Activated CD8-positive, alpha-beta T cell treated with anti-CD3 and anti-CD28 coated beads for 36 hours (primary cell): ENCODE data around the gene LAMB1. TPM values are rescaled to one million over a fixed set of nuclear protein-coding genes. Genes with fewer than 3 reads are reported as not detected.

ENCODE experiments used
- ATAC-seq: fragments of 200-7000 bp; cut with Tn5 transposase; one replicate; pipeline ENCODE4 v1.10.0; 2021; ENCODE audit warnings: mild to moderate bottlenecking, moderate library complexity
- CTCF ChIA-PET: fragments of 350-600 bp; sonication (Branson Sonifier 250); formaldehyde crosslinking; loops from one replicate; lab custom pipeline; 2021; ENCODE audit warnings: antibody characterized with exemption; lab: Charles Lee
- POLR2A ChIA-PET: fragments of 350-600 bp; sonication (Branson Sonifier 250); formaldehyde crosslinking; loops from one replicate; lab custom pipeline; 2021; ENCODE audit warnings: antibody characterized with exemption; lab: Charles Lee
- DNase-seq: peaks from one replicate; pipeline ENCODE4 v3.0.0-alpha.2; 2020
- H3K27ac Mint-ChIP-seq: one replicate; pipeline ENCODE4 v1.8.0; 2021; ENCODE audit warnings: mild to moderate bottlenecking, mixed read lengths
- H3K27me3 Mint-ChIP-seq: one replicate; pipeline ENCODE4 v1.8.0; 2021; ENCODE audit warnings: mixed read lengths
- H3K36me3 Mint-ChIP-seq: one replicate; pipeline ENCODE4 v1.8.0; 2021; ENCODE audit warnings: low read depth, mixed read lengths
- H3K4me1 Mint-ChIP-seq: one replicate; pipeline ENCODE4 v1.8.0; 2021; ENCODE audit warnings: low read depth, mixed read lengths
- H3K4me3 Mint-ChIP-seq: one replicate; pipeline ENCODE4 v1.8.0; 2021; ENCODE audit warnings: mild to moderate bottlenecking, moderate library complexity, mixed read lengths
- H3K9me3 Mint-ChIP-seq: one replicate; pipeline ENCODE4 v1.8.0; 2021; ENCODE audit warnings: mixed read lengths
- intact Hi-C: fragments of 100-400 bp; cut with micrococcal nuclease; formaldehyde crosslinking; loops from one replicate; pipeline ENCODE4 v1.10.0; 2022
- total RNA-seq, 2 experiments: library from RNA; stranded (reverse); gene quantifications; one replicate each; pipeline ENCODE4 v1.2.3, GENCODE V29; 2021
- TF ChIP-seq, protein P1 (sequence below): fragments of 200-600 bp; IDR thresholded peaks from one replicate; pipeline ENCODE4 v1.8.0; 2022; ENCODE audit warnings: antibody characterized with exemption, mild to moderate bottlenecking

LAMB1 gene
- total RNA-seq, 2 experiments from 2014 or later: 0.20 to 0.36 TPM

DNA sequence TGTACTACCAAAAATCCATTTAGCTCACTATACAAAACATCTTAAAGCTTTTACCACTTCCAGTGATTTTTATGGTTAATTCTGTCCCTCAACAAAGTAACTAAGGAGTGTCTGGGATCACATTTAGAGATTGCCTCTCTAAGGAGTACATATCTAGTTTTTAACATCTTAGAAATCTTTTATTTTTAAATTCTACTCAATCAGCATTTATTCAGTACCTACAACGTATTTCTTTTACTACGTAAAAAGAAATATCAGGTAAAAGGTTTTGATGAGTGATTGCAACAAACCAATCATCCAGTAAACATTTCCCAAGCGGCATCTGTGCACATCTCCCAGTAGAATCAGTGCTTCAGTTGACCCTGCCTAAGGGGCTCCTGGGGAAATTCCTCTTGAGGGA lies 31.9 kb downstream of the LAMB1 start:
- peaks cover 1% of the 10 kb centered on the region for H3K27me3 Mint-ChIP-seq
- H3K27ac Mint-ChIP-seq: no peak overlapping the region
- no peak for DNase-seq
- intact Hi-C loops: no loop called here
- H3K4me1 Mint-ChIP-seq: no peaks in the 10 kb centered on the region
- no peak for ATAC-seq
- no peak overlapping the region for H3K4me3 Mint-ChIP-seq
- no peaks in the 10 kb centered on the region for H3K9me3 Mint-ChIP-seq
- CTCF ChIA-PET: no interaction called here
- no peaks in the 10 kb centered on the region for H3K36me3 Mint-ChIP-seq
- POLR2A ChIA-PET: interaction anchor here (1.4 kb wide), 1 partner anchor 12 kb away, joined by 3 read pairs; no protein-coding TSS in a partner anchor
- TF ChIP-seq, protein P1, sequence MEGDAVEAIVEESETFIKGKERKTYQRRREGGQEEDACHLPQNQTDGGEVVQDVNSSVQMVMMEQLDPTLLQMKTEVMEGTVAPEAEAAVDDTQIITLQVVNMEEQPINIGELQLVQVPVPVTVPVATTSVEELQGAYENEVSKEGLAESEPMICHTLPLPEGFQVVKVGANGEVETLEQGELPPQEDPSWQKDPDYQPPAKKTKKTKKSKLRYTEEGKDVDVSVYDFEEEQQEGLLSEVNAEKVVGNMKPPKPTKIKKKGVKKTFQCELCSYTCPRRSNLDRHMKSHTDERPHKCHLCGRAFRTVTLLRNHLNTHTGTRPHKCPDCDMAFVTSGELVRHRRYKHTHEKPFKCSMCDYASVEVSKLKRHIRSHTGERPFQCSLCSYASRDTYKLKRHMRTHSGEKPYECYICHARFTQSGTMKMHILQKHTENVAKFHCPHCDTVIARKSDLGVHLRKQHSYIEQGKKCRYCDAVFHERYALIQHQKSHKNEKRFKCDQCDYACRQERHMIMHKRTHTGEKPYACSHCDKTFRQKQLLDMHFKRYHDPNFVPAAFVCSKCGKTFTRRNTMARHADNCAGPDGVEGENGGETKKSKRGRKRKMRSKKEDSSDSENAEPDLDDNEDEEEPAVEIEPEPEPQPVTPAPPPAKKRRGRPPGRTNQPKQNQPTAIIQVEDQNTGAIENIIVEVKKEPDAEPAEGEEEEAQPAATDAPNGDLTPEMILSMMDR: no peak

DNA sequence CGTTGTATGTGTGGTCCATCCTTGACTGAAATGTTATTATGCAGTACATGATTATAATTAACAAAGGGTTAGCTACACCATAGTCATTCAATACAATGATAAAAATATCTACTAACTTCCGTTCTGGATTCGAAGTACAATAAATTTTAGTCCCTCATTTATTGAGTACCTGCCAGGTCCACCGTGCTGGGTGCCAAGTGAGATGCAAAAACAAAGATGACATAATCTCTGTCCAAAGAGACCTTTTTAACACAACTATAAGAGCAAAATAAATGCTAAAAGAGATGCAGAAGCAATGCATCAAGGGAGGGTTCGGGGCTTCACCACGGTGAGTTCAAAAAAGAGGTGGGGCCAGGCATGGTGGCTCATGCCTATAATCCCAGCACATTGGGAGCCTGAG lies 33.1 kb downstream of the LAMB1 start:
- peaks cover 1% of the 10 kb centered on the region for H3K27me3 Mint-ChIP-seq
- intact Hi-C loops: no loop called here
- ChIA-PET POLR2A (no interaction called here), CTCF (no interaction called here)
- TF ChIP-seq, protein P1: no peak
- no peak overlapping the region for H3K27ac Mint-ChIP-seq
- DNase-seq (no peak), ATAC-seq (no peak)
- H3K36me3 Mint-ChIP-seq: no peaks in the 10 kb centered on the region
- H3K9me3 Mint-ChIP-seq: no peaks in the 10 kb centered on the region
- H3K4me1 Mint-ChIP-seq: no peaks in the 10 kb centered on the region
- H3K4me3 Mint-ChIP-seq: no peak overlapping the region

DNA sequence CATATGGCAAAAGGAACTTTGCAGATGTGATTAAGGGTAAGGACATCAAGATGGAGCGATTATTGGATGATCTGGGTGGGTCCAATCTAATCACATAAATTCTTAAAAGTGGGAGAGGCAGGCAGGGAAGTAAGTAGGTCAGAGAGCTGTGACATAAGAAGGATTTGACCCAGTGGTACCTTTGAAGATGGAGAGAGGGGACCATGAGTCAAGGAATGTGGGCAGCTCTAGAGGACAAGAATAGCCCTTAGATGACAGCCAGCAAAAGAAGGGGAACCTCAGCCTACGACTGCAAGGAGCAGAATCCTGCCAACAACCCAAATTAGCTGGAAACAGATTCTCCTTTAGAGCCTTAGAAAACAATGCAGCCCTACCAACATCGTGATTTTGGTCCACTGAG lies 34.5 kb downstream of the LAMB1 start:
- TF ChIP-seq, protein P1: no peak
- POLR2A ChIA-PET: no interaction called here
- DNase-seq (no peak), ATAC-seq (no peak)
- H3K9me3 Mint-ChIP-seq: no peaks in the 10 kb centered on the region
- H3K4me3 Mint-ChIP-seq: no peak overlapping the region
- H3K4me1 Mint-ChIP-seq: no peaks in the 10 kb centered on the region
- intact Hi-C loops: no loop called here
- no peak overlapping the region for H3K27ac Mint-ChIP-seq
- H3K36me3 Mint-ChIP-seq: no peaks in the 10 kb centered on the region
- H3K27me3 Mint-ChIP-seq: peaks cover 1% of the 10 kb centered on the region
- CTCF ChIA-PET: no interaction called here

DNA sequence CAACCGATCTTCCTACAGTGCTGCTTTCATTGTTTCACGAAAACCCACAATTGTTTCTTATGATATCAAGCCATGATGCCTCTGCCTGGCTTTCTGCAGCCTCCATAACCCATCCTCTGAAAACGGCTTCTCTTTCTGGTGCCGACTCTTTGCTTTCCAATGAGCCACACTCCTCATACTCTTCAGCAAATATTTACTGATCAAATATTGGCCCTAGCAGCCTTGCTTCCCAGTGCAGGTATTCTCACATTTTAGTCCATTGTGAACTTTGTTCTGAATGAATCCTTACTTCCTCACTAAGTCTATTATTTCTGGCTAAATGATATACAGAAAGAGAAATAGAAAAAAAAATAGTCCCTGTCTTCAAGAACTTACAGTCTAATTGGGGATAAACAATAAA lies 35.5 kb downstream of the LAMB1 start:
- no peak overlapping the region for H3K4me3 Mint-ChIP-seq
- H3K36me3 Mint-ChIP-seq: no peaks in the 10 kb centered on the region
- no peak overlapping the region for H3K27ac Mint-ChIP-seq
- DNase-seq (no peak), ATAC-seq (no peak)
- no peaks in the 10 kb centered on the region for H3K9me3 Mint-ChIP-seq
- TF ChIP-seq, protein P1: no peak
- POLR2A ChIA-PET: no interaction called here
- no peaks in the 10 kb centered on the region for H3K27me3 Mint-ChIP-seq
- CTCF ChIA-PET: no interaction called here
- H3K4me1 Mint-ChIP-seq: no peaks in the 10 kb centered on the region
- intact Hi-C loops: no loop called here

DNA sequence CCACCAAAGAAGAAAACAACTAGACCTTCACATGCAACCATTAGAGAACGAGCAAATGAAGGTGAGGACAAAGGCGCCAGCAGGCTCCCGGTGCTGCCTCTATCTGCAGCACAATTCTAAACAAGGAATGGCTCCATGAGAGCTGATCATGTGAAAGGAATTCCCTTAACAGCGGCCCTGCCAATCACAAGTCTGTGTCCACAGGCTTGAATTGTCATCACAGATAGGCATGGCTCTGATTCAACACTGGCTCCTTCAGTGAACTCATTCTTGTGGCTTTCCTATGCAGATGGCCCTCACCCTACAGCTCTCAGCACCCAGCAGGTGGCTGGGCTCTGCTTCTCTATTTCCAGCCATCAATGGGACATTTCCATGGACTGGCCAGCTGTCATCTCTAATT lies 36.2 kb downstream of the LAMB1 start:
- no peaks in the 10 kb centered on the region for H3K9me3 Mint-ChIP-seq
- no peak overlapping the region for H3K4me3 Mint-ChIP-seq
- TF ChIP-seq, protein P1: no peak
- no peak for DNase-seq
- no peaks in the 10 kb centered on the region for H3K4me1 Mint-ChIP-seq
- ChIA-PET CTCF (interaction anchor here (1.1 kb wide), 1 partner anchor 13 kb away, joined by 3 read pairs; no protein-coding TSS in a partner anchor), POLR2A (no interaction called here)
- intact Hi-C loops: no loop called here
- no peak overlapping the region for H3K27ac Mint-ChIP-seq
- ATAC-seq: no peak
- H3K27me3 Mint-ChIP-seq: no peaks in the 10 kb centered on the region
- no peaks in the 10 kb centered on the region for H3K36me3 Mint-ChIP-seq
